HepG2 (cell line): Measurements from ENCODE around the gene C14orf119. TPM values are rescaled to one million over a fixed set of nuclear protein-coding genes. Genes with fewer than 3 reads are reported as not detected.

Experiments used
- FOXA3 ChIP-seq: IDR thresholded peaks from 2 replicates; pipeline ENCODE4 v1.6.1; 2016; ENCODE audit warnings: missing genetic modification reagents, missing compliant biosample characterization
- HDAC1 ChIP-seq: sonication (generic); formaldehyde crosslinking; IDR thresholded peaks from 2 replicates; pipeline ENCODE4 v1.5.1; 2020; ENCODE audit warnings: mild to moderate bottlenecking, missing genetic modification reagents
- HIC2 ChIP-seq: sonication (generic); formaldehyde crosslinking; IDR thresholded peaks from 2 replicates; pipeline ENCODE4 v1.9.0; 2022; ENCODE audit warnings: low read depth, missing genetic modification reagents
- IKZF1 ChIP-seq: fragments of 450-650 bp; IDR thresholded peaks from 2 replicates; pipeline ENCODE4 v1.7.1; 2016
- JDP2 ChIP-seq: sonication (generic); formaldehyde crosslinking; IDR thresholded peaks from 2 replicates; pipeline ENCODE4 v1.8.1; 2022; ENCODE audit warnings: missing genetic modification reagents, borderline replicate concordance
- KMT2A ChIP-seq: sonication (generic); formaldehyde crosslinking; IDR thresholded peaks from 2 replicates; pipeline ENCODE4 v1.4.0; 2020; ENCODE audit warnings: missing genetic modification reagents
- LCORL ChIP-seq, 2 experiments: fragments of 450-650 bp in 1 of 2; sonication (generic) in 1 of 2; formaldehyde crosslinking in 1 of 2; IDR thresholded peaks; 2 replicates each; pipeline versions ENCODE4 v1.5.0 to v1.6.1; 2017 to 2020; ENCODE audit warnings: antibody characterized with exemption in 1 of 2, missing genetic modification reagents in 1 of 2
- NBN ChIP-seq: fragments of 450-650 bp; conservative IDR thresholded peaks from 2 replicates; pipeline ENCODE4 v1.6.1; 2017
- NFRKB ChIP-seq: fragments of 450-650 bp; IDR thresholded peaks from 2 replicates; pipeline ENCODE4 v1.6.1; 2017
- TAF15 ChIP-seq: fragments of 200-400 bp; formaldehyde crosslinking; IDR thresholded peaks from one replicate; pipeline ENCODE4 v1.6.1; 2018; ENCODE audit warnings: mild to moderate bottlenecking, low read depth, low read length; ENCODE audit not compliant: poor library complexity, severe bottlenecking
- ZBTB2 ChIP-seq: sonication (generic); formaldehyde crosslinking; IDR thresholded peaks from 2 replicates; pipeline ENCODE4 v1.8.0; 2022; ENCODE audit warnings: low read depth, missing genetic modification reagents
- ZBTB7A ChIP-seq: sonication (generic); formaldehyde crosslinking; IDR thresholded peaks from 2 replicates; pipeline ENCODE4 v1.8.0; 2022; ENCODE audit warnings: mild to moderate bottlenecking, missing genetic modification reagents
- ZNF136 ChIP-seq: sonication (generic); formaldehyde crosslinking; IDR thresholded peaks from 2 replicates; pipeline ENCODE4 v1.8.1; 2022; ENCODE audit warnings: low read depth, mild to moderate bottlenecking, moderate library complexity, missing genetic modification reagents
- ZNF329 ChIP-seq: sonication (generic); formaldehyde crosslinking; IDR thresholded peaks from 2 replicates; pipeline ENCODE4 v1.9.0; 2021; ENCODE audit warnings: low read depth, mild to moderate bottlenecking, missing genetic modification reagents
- ZNF430 ChIP-seq: sonication (generic); formaldehyde crosslinking; IDR thresholded peaks from 2 replicates; pipeline ENCODE4 v1.9.0; 2021; ENCODE audit warnings: mild to moderate bottlenecking, missing genetic modification reagents
- ZNF44 ChIP-seq: sonication (generic); formaldehyde crosslinking; IDR thresholded peaks from 2 replicates; pipeline ENCODE4 v1.5.1; 2020; ENCODE audit warnings: mild to moderate bottlenecking, missing genetic modification reagents
- ZNF512 ChIP-seq: sonication (generic); formaldehyde crosslinking; IDR thresholded peaks from 2 replicates; pipeline ENCODE4 v1.4.0; 2020; ENCODE audit warnings: mild to moderate bottlenecking, missing genetic modification reagents
- ZNF512B ChIP-seq: sonication (generic); formaldehyde crosslinking; IDR thresholded peaks from 2 replicates; pipeline ENCODE4 v1.5.1; 2020; ENCODE audit warnings: missing genetic modification reagents, mild to moderate bottlenecking, borderline replicate concordance
- ZNF768 ChIP-seq: sonication (generic); formaldehyde crosslinking; IDR thresholded peaks from 2 replicates; pipeline ENCODE4 v1.4.0; 2020; ENCODE audit warnings: missing genetic modification reagents
- ZNF773 ChIP-seq: sonication (generic); formaldehyde crosslinking; IDR thresholded peaks from 2 replicates; pipeline ENCODE4 v1.4.0; 2020; ENCODE audit warnings: missing genetic modification reagents, borderline replicate concordance
- ZNF83 ChIP-seq: sonication (generic); formaldehyde crosslinking; IDR thresholded peaks from 2 replicates; pipeline ENCODE4 v1.4.0; 2020; ENCODE audit warnings: missing genetic modification reagents, mild to moderate bottlenecking, borderline replicate concordance
- ZSCAN21 ChIP-seq: sonication (generic); formaldehyde crosslinking; IDR thresholded peaks from 2 replicates; pipeline ENCODE4 v1.8.0; 2022; ENCODE audit warnings: mild to moderate bottlenecking, missing genetic modification reagents, moderate library complexity, borderline replicate concordance
- polyA plus RNA-seq, 8 experiments: library from polyadenylated mRNA; depleted of rRNA in 3 of 8; stranded (reverse) in 7 of 8; unstranded in 1 of 8; fragments of >200 nt; fragmentation: Illumina TruSeq in 4 of 8; extraction: Trizol in 4 of 8; gene quantifications; 2 replicates each; pipeline versions ENCODE4 v1.2.1 to v1.2.3, GENCODE V29; 2011 to 2016; ENCODE audit warnings: low read depth in 4 of 8, missing spikeins in 1 of 8, mixed read lengths in 1 of 8; ENCODE audit not compliant: insufficient read depth in 1 of 8
- total RNA-seq, 5 experiments: library from RNA; depleted of rRNA; stranded (reverse); fragments of >200 nt; fragmentation: Illumina TruSeq; extraction: Trizol; gene quantifications; 2 replicates each; pipeline ENCODE4 v1.2.3, GENCODE V29; 2016; ENCODE audit warnings: low read depth in 1 of 5

C14orf119 gene
- total and polyA plus RNA-seq, 2 of the 13 experiments (the other 11 are each of a cell fraction or from before 2014, with no cell fraction given): 117 to 206 TPM

DNA sequence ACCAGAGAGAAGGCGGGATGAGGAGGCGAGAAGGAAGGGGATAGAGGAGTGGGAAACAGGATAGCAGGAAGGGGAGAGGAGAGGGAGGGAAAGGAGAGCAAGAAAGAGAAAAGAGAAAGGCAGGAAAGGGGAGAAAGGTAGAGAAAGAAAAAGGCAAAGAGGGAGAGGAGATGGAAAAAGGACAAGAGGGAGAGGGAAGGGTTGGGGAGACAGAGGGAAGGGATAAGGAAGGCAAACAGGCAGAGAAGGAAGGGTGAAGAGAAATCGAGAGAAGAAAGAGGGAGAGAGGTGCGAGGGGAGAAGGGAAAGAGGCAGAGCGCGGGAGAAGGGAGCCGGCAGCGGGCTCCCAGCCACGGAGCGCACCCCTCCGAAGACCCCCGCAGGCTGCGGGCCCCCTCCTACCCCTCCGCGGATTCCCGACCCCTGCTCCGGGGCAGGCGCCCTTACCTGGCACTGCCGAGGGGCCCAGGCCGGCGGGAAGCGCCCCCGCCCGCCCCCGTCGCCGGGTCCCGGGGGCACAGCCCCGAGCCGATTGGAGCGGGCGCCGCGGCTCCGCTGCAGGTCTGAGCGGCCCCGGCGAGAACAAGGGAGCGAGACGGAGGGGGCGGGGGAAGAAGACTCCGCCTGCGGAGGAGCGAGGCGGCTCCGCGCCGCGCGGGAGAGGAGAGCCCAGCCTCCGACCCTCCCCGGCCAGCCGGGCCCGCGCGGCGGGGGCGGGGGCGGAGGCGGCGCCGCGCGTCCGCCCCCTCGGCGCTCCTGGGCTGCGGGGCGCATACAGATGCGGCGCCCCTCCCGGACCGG is 38.1 kb upstream of the C14orf119 start, which contains the start of gene CDH24 (continued):
- TF ChIP-seq ZNF512B (peak; percentile 98; the same call in 1 of the 2 replicates), HDAC1 (CRISPR knock-in tag) (no peak), KMT2A (CRISPR knock-in tag) (no peak), ZBTB7A (CRISPR knock-in tag) (peak; percentile 49; the same call in 1 of the 2 replicates), NFRKB (0 out of 2 replicates have a peak, but pooled peaks have one; percentile 54), ZNF44 (no peak), ZSCAN21 (peak; percentile 15), ZNF768 (CRISPR knock-in tag) (0 out of 2 replicates have a peak, but pooled peaks have one; percentile 17), ZBTB2 (peak; percentile 65; the same call in 1 of the 2 replicates), ZNF773 (0 out of 2 replicates have a peak, but pooled peaks have one; percentile 20), JDP2 (peak; percentile 71; the same call in 1 of the 2 replicates), LCORL (IDR thresholded peaks at IDR 0.05) (peak; percentile 63; the same call in 1 of the 2 replicates), LCORL (CRISPR knock-in tag; IDR thresholded peaks at IDR 0.05) (no peak; the same call in 1 of the 2 replicates), FOXA3 (no peak), ZNF430 (CRISPR knock-in tag) (0 out of 2 replicates have a peak, but pooled peaks have one; percentile 51), ZNF512 (peak; percentile 100), ZNF136 (CRISPR knock-in tag) (0 out of 2 replicates have a peak, but pooled peaks have one; percentile 17), ZNF329 (CRISPR knock-in tag) (0 out of 2 replicates have a peak, but pooled peaks have one; percentile 54), ZNF83 (CRISPR knock-in tag) (no peak), NBN (peak; percentile 96), TAF15 (peak; percentile 63), HIC2 (CRISPR knock-in tag) (no peak), IKZF1 (peak; percentile 92; the same call in 1 of the 2 replicates)
